Endothelial cell of umbilical vein (primary cell): ENCODE data around the gene ADGRL3. TPM values are rescaled to one million over a fixed set of nuclear protein-coding genes. Genes with fewer than 3 reads are reported as not detected.

ENCODE experiments used
- BruUV-seq: library from RNA; stranded (reverse); fragments of 400-500 nt; replicated peaks from 2 replicates; lab custom pipeline; 2021; lab: Mats Ljungman, UMichigan
- CTCF ChIA-PET: fragments of 300-600, 350-600 bp; sonication (Branson Sonifier 250); formaldehyde crosslinking; loops from one replicate; lab custom pipeline; 2021; ENCODE audit warnings: antibody characterized with exemption, inconsistent platforms; lab: Charles Lee
- POLR2A ChIA-PET: fragments of 300-600, 350-600 bp; sonication (Branson Sonifier 250); formaldehyde crosslinking; loops from one replicate; lab custom pipeline; 2021; ENCODE audit warnings: antibody characterized with exemption, inconsistent platforms; lab: Charles Lee
- DNase-seq: peaks from one replicate; pipeline ENCODE4 v3.0.0-alpha.2; 2011; ENCODE audit warnings: low read depth, low spot score
- FAIRE-seq: peaks from 2 replicates; lab custom pipeline; 2011; peaks lifted over from hg19 to GRCh38; lab: Jason Lieb, UNC
- H2AFZ ChIP-seq: 2 replicates; pipeline ENCODE4 v1.6.0; 2012; ENCODE audit warnings: low read depth, low read length, control low read depth, inconsistent platforms
- H3K27ac ChIP-seq: 2 replicates; pipeline ENCODE4 v1.5.1; 2011; ENCODE audit warnings: low read depth, mild to moderate bottlenecking, control low read depth, low read length, moderate library complexity; ENCODE audit not compliant: insufficient read depth
- H3K27me3 ChIP-seq, 2 experiments: 2 replicates each; pipeline versions ENCODE4 v1.6.0 to v1.6.1; 2011; ENCODE audit warnings: low read length in 2 of 2, mixed read lengths in 1 of 2; ENCODE audit not compliant: control insufficient read depth in 2 of 2, insufficient read depth in 2 of 2
- H3K36me3 ChIP-seq, 2 experiments: 2 replicates in 1 of 2; 3 replicates in 1 of 2; pipeline ENCODE4 v1.5.1; 2011; ENCODE audit warnings: low read length in 2 of 2, mild to moderate bottlenecking in 1 of 2, moderate library complexity in 1 of 2; ENCODE audit not compliant: control insufficient read depth in 2 of 2, insufficient read depth in 2 of 2; ENCODE audit errors: extremely low read depth in 1 of 2
- H3K4me1 ChIP-seq: 3 replicates; pipeline ENCODE4 v1.5.1; 2011; ENCODE audit warnings: mild to moderate bottlenecking, low read length; ENCODE audit not compliant: control insufficient read depth, insufficient read depth; ENCODE audit errors: extremely low read depth
- H3K4me2 ChIP-seq: 2 replicates; pipeline ENCODE4 v1.6.1; 2011; ENCODE audit warnings: low read length, control low read depth, mixed read lengths; ENCODE audit not compliant: insufficient read depth
- H3K4me3 ChIP-seq, 3 experiments: fragments of 200-600 bp in 1 of 3; sonication (generic), shearing (Covaris generic) in 1 of 3; replicated peaks in 1 of 3; 2 replicates each; pipeline ENCODE4 v1.5.1; 2011 to 2016; ENCODE audit warnings: control low read depth in 3 of 3, low read length in 3 of 3, mild to moderate bottlenecking in 2 of 3, inconsistent platforms in 1 of 3, low read depth in 1 of 3, moderate library complexity in 1 of 3; ENCODE audit not compliant: insufficient read depth in 1 of 3
- H3K79me2 ChIP-seq: 2 replicates; pipeline ENCODE4 v1.6.0; 2012; ENCODE audit warnings: low read length, inconsistent platforms; ENCODE audit not compliant: control insufficient read depth, insufficient read depth
- H3K9ac ChIP-seq: replicated peaks from 2 replicates; pipeline ENCODE3; 2011; ENCODE audit warnings: low read length, control low read depth; ENCODE audit not compliant: insufficient read depth; ENCODE audit errors: extremely low read depth
- H3K9me1 ChIP-seq: replicated peaks from 3 replicates; pipeline ENCODE4 v1.6.0; 2011; ENCODE audit warnings: mild to moderate bottlenecking, low read length; ENCODE audit not compliant: control insufficient read depth, insufficient read depth; ENCODE audit errors: extremely low read depth
- H3K9me3 ChIP-seq: replicated peaks from 2 replicates; pipeline ENCODE4 v1.5.1; 2012; ENCODE audit warnings: low read length, inconsistent platforms; ENCODE audit not compliant: control insufficient read depth, insufficient read depth
- H4K20me1 ChIP-seq: replicated peaks from 2 replicates; pipeline ENCODE3; 2011; ENCODE audit warnings: mild to moderate bottlenecking, low read length; ENCODE audit not compliant: control insufficient read depth, insufficient read depth; ENCODE audit errors: extremely low read depth
- EZH2 ChIP-seq: IDR thresholded peaks from 2 replicates; pipeline ENCODE4 v1.6.1; 2012; ENCODE audit warnings: borderline replicate concordance, low read depth, mild to moderate bottlenecking, moderate library complexity, low read length, inconsistent platforms; ENCODE audit not compliant: severe bottlenecking
- FOS ChIP-seq: IDR thresholded peaks from 2 replicates; pipeline ENCODE4 v1.6.1; 2011; ENCODE audit warnings: mild to moderate bottlenecking, low read length, moderate library complexity, borderline replicate concordance; ENCODE audit not compliant: insufficient read depth
- GATA2 ChIP-seq: IDR thresholded peaks from 2 replicates; pipeline ENCODE4 v1.7.0; 2011; ENCODE audit warnings: low read depth, mild to moderate bottlenecking, moderate library complexity, mixed read lengths, low read length; ENCODE audit not compliant: insufficient read length, insufficient read depth
- JUN ChIP-seq: IDR thresholded peaks from 2 replicates; pipeline ENCODE4 v1.6.1; 2011; ENCODE audit warnings: borderline replicate concordance, low read depth; ENCODE audit not compliant: insufficient read length, insufficient read depth
- MYC ChIP-seq: IDR thresholded peaks from one replicate; pipeline ENCODE4 v1.6.1; 2011; ENCODE audit warnings: mild to moderate bottlenecking, low read depth, low read length
- POLR2A ChIP-seq: IDR thresholded peaks from 2 replicates; pipeline ENCODE4 v1.6.1; 2012; ENCODE audit warnings: low read depth, mild to moderate bottlenecking, control low read depth, low read length
- POLR2AphosphoS5 ChIP-seq: IDR thresholded peaks from 2 replicates; pipeline ENCODE4 v1.6.1; 2012; ENCODE audit warnings: low read depth, mild to moderate bottlenecking, control low read depth, low read length, moderate library complexity; ENCODE audit not compliant: insufficient read depth
- dilution Hi-C: fragments of 300-500 bp; cut with MboI; formaldehyde crosslinking; loops from one replicate; pipeline ENCODE4 v1.15.0; 2019; ENCODE audit warnings: low sequenced_read_pairs; ENCODE audit not compliant: extremely low pct_ligation_motif_present
- intact Hi-C: fragments of 100-400 bp; cut with micrococcal nuclease; formaldehyde crosslinking; loops from one replicate; pipeline ENCODE4 v1.10.0; 2022
- polyA plus RNA-seq, 4 experiments: library from polyadenylated mRNA; depleted of rRNA in 3 of 4; stranded (reverse) in 3 of 4; unstranded in 1 of 4; fragments of >200 nt; gene quantifications; 2 replicates each; pipeline versions ENCODE4 v1.2.1 to v1.2.3, GENCODE V29; 2011 to 2012; ENCODE audit warnings: missing spikeins in 1 of 4
- total RNA-seq: library from RNA; stranded (reverse); gene quantifications from 2 replicates; pipeline ENCODE4 v1.2.3, GENCODE V29; 2021
- TF ChIP-seq, protein P1 (sequence below), 2 donors: IDR thresholded peaks; 1 replicate in 1 of 2; 2 replicates in 1 of 2; pipeline ENCODE4 v1.5.1; 2011; ENCODE audit warnings: low read length in 2 of 2, mild to moderate bottlenecking in 2 of 2, moderate library complexity in 2 of 2, control low read depth in 1 of 2, inconsistent platforms in 1 of 2, low read depth in 1 of 2; ENCODE audit not compliant: insufficient read depth in 1 of 2; ENCODE audit errors: extremely low read depth in 1 of 2
- TF ChIP-seq, protein P2 (sequence below): IDR thresholded peaks from 2 replicates; pipeline ENCODE4 v1.6.1; 2011; ENCODE audit not compliant: insufficient read depth, insufficient read length

The ADGRL3 gene
- total and polyA plus RNA-seq, 2 donors (not counting 3 experiments of a cell fraction or from before 2014, with no cell fraction given): not detected

DNA sequence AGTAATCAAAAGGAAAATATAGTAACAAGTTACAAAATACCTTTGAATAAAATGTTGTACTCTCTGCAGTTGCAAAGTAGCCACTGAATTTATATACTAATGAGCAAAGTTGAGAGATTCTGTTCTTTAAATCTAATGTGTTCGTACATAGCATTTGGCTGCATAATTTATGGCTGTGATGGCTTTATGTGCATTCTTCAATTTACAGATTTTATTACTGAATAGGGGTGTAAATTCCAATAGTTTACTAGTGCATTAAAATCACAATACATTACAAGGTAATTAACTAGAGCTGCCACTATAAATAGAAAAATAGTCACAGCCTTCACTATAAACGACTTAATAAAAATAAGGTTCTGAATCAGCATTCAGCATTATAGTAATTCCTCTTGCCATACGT is 620.0 kb downstream of the ADGRL3 start:
- ChIA-PET CTCF (no interaction called here), POLR2A (no interaction called here)
- no peak overlapping the region for H3K4me2 ChIP-seq
- FAIRE-seq: no peak
- no peaks in the 10 kb centered on the region for H3K4me1 ChIP-seq
- dilution Hi-C loops (no loop called here), intact Hi-C loops (no loop called here)
- H3K9me3 ChIP-seq: peaks cover 3% of the 10 kb centered on the region
- no peaks in the 10 kb centered on the region for H3K27me3 ChIP-seq
- H3K4me3 ChIP-seq: no peak overlapping the region
- H3K36me3 ChIP-seq: no peaks in the 10 kb centered on the region
- no peak overlapping the region for H3K27ac ChIP-seq
- no peaks in the 10 kb centered on the region for H4K20me1 ChIP-seq
- H3K79me2 ChIP-seq: no peaks in the 10 kb centered on the region
- DNase-seq: no peak
- no peak overlapping the region for H3K9ac ChIP-seq
- BruUV-seq: no TSS peak
- TF ChIP-seq EZH2: no peak
- no peak for TF ChIP-seq FOS
- TF ChIP-seq MYC: no peak
- TF ChIP-seq, protein P1, sequence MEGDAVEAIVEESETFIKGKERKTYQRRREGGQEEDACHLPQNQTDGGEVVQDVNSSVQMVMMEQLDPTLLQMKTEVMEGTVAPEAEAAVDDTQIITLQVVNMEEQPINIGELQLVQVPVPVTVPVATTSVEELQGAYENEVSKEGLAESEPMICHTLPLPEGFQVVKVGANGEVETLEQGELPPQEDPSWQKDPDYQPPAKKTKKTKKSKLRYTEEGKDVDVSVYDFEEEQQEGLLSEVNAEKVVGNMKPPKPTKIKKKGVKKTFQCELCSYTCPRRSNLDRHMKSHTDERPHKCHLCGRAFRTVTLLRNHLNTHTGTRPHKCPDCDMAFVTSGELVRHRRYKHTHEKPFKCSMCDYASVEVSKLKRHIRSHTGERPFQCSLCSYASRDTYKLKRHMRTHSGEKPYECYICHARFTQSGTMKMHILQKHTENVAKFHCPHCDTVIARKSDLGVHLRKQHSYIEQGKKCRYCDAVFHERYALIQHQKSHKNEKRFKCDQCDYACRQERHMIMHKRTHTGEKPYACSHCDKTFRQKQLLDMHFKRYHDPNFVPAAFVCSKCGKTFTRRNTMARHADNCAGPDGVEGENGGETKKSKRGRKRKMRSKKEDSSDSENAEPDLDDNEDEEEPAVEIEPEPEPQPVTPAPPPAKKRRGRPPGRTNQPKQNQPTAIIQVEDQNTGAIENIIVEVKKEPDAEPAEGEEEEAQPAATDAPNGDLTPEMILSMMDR (IDR thresholded peaks at IDR 0.05; ENCODE audit: extremely low read depth in 1 of 2, insufficient read depth in 1 of 2, low read depth in 1 of 2, low read length in 2 of 2): no peak
- TF ChIP-seq, protein P2, sequence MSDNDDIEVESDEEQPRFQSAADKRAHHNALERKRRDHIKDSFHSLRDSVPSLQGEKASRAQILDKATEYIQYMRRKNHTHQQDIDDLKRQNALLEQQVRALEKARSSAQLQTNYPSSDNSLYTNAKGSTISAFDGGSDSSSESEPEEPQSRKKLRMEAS: no peak
- no peak for TF ChIP-seq GATA2
- TF ChIP-seq JUN: no peak
- no peak for TF ChIP-seq POLR2AphosphoS5
- no peak for TF ChIP-seq POLR2A
- no peaks in the 10 kb centered on the region for H3K9me1 ChIP-seq
- no peak overlapping the region for H2AFZ ChIP-seq
